GM12878 (cell line): ENCODE measurements around the gene MAST4. TPM values are rescaled to one million over a fixed set of nuclear protein-coding genes. Genes with fewer than 3 reads are reported as not detected.
A peak's percentile ranks its signal among the peaks of the same experiment; 100 is the strongest.

Source experiments
- ATAC-seq: fragments of 200-7000 bp; cut with Tn5 transposase; 3 replicates; pipeline ENCODE4 v1.9.1; 2020; ENCODE audit warnings: mild to moderate bottlenecking, moderate library complexity
- BruUV-seq: library from RNA; stranded (reverse); fragments of 400-500 nt; replicated peaks from 2 replicates; lab custom pipeline; 2021; lab: Mats Ljungman, UMichigan
- CTCF ChIA-PET: fragments of 300-600 bp; sonication (Branson Sonifier 250); formaldehyde crosslinking; extraction: SDS; loops from one replicate; lab custom pipeline; 2021; ENCODE audit warnings: inconsistent platforms; lab: Yijun Ruan, JAX
- POLR2A ChIA-PET: fragments of 350-600 bp; formaldehyde crosslinking; extraction: SDS; loops from one replicate; lab custom pipeline; 2021; ENCODE audit warnings: inconsistent platforms; lab: Charles Lee
- RAD21 ChIA-PET: fragments of 300-600 bp; sonication (Branson Sonifier 250); formaldehyde crosslinking; loops from one replicate; lab custom pipeline; 2023; ENCODE audit warnings: antibody characterized with exemption; ENCODE audit not compliant: unreplicated experiment; lab: Charles Lee
- SMC1A ChIA-PET: fragments of 300-600 bp; sonication (Branson Sonifier 250); formaldehyde crosslinking; loops from one replicate; lab custom pipeline; 2023; ENCODE audit not compliant: unreplicated experiment, uncharacterized antibody; lab: Charles Lee
- DNase-seq: peaks from one replicate; pipeline ENCODE4 v3.0.0-alpha.2; 2011; ENCODE audit warnings: low read depth, low spot score
- FAIRE-seq: peaks from 3 replicates; lab custom pipeline; 2011; peaks lifted over from hg19 to GRCh38; lab: Jason Lieb, UNC
- H2AFZ ChIP-seq: 2 replicates; pipeline ENCODE4 v1.6.0; 2011; ENCODE audit warnings: low read depth, low read length, control low read depth; ENCODE audit not compliant: control insufficient read depth
- H3K27ac ChIP-seq: 2 replicates; pipeline ENCODE4 v1.5.1; 2011; ENCODE audit warnings: control low read depth; ENCODE audit not compliant: control insufficient read depth, insufficient read depth
- H3K27me3 ChIP-seq, 2 experiments: replicated peaks in 1 of 2; 2 replicates each; pipeline versions ENCODE4 v1.6.0 to v1.6.1; 2011; ENCODE audit warnings: low read length in 1 of 2; ENCODE audit not compliant: control insufficient read depth in 2 of 2, insufficient read depth in 2 of 2
- H3K36me3 ChIP-seq, 2 experiments: 2 replicates each; pipeline ENCODE4 v1.5.1; 2011; ENCODE audit warnings: low read length in 1 of 2; ENCODE audit not compliant: control insufficient read depth in 2 of 2, insufficient read depth in 2 of 2
- H3K4me1 ChIP-seq: 2 replicates; pipeline ENCODE4 v1.6.1; 2011; ENCODE audit warnings: mild to moderate bottlenecking, low read length, moderate library complexity, mixed read lengths; ENCODE audit not compliant: control insufficient read depth, insufficient read depth
- H3K4me2 ChIP-seq: 2 replicates; pipeline ENCODE4 v1.6.0; 2011; ENCODE audit warnings: control low read depth; ENCODE audit not compliant: control insufficient read depth, insufficient read depth
- H3K4me3 ChIP-seq: fragments of 200-600 bp; sonication (generic); 2 replicates; pipeline ENCODE4 v1.5.1; 2016
- H3K79me2 ChIP-seq: 2 replicates; pipeline ENCODE4 v1.6.0; 2011; ENCODE audit warnings: low read length; ENCODE audit not compliant: control insufficient read depth, insufficient read depth
- H3K9ac ChIP-seq: 2 replicates; pipeline ENCODE4 v1.8.0; 2011; ENCODE audit warnings: low read length, control low read depth, mixed read lengths; ENCODE audit not compliant: control insufficient read depth, insufficient read depth
- H3K9me3 ChIP-seq: replicated peaks from 3 replicates; pipeline ENCODE4 v1.5.1; 2011; ENCODE audit warnings: mild to moderate bottlenecking, low read length; ENCODE audit not compliant: control insufficient read depth, insufficient read depth
- H4K20me1 ChIP-seq: 2 replicates; pipeline ENCODE4 v1.6.0; 2011; ENCODE audit not compliant: control insufficient read depth, insufficient read depth
- BRCA1 ChIP-seq: IDR thresholded peaks from 2 replicates; pipeline ENCODE4 v1.6.1; 2011; ENCODE audit warnings: low read depth, low read length, improper control_type of control experiment
- CEBPB ChIP-seq, 2 experiments: fragments of 150-350 bp in 1 of 2; IDR thresholded peaks; 2 replicates each; pipeline ENCODE4 v1.6.1; 2012 to 2014; ENCODE audit warnings: low read depth in 2 of 2, low read length in 2 of 2, borderline replicate concordance in 1 of 2, inconsistent platforms in 1 of 2
- ELK1 ChIP-seq: IDR thresholded peaks from 2 replicates; pipeline ENCODE4 v1.6.1; 2012; ENCODE audit warnings: low read depth, low read length, improper control_type of control experiment
- ETV6 ChIP-seq, 2 experiments: fragments of 450-650 bp in 1 of 2; IDR thresholded peaks in 1 of 2; conservative IDR thresholded peaks in 1 of 2; 2 replicates each; pipeline ENCODE4 v1.6.1; 2014; ENCODE audit warnings: antibody characterized with exemption in 1 of 2, borderline replicate concordance in 1 of 2, low read depth in 1 of 2, mild to moderate bottlenecking in 1 of 2, moderate library complexity in 1 of 2
- IKZF1 ChIP-seq: fragments of 450-650 bp; conservative IDR thresholded peaks from 2 replicates; pipeline ENCODE4 v1.6.1; 2017; ENCODE audit warnings: antibody characterized with exemption, mild to moderate bottlenecking
- MAX ChIP-seq: IDR thresholded peaks from 2 replicates; pipeline ENCODE4 v1.6.1; 2012; ENCODE audit warnings: low read depth, low read length, improper control_type of control experiment
- MTA3 ChIP-seq: IDR thresholded peaks from 2 replicates; pipeline ENCODE4 v1.6.1; 2012; ENCODE audit warnings: low read length, inconsistent platforms, borderline replicate concordance
- NFYA ChIP-seq: IDR thresholded peaks from 2 replicates; pipeline ENCODE4 v1.6.1; 2011; ENCODE audit warnings: low read depth, mild to moderate bottlenecking, low read length, improper control_type of control experiment, borderline replicate concordance
- POLR2A ChIP-seq: IDR thresholded peaks from 2 replicates; pipeline ENCODE4 v1.6.1; 2011; ENCODE audit warnings: low read depth, mild to moderate bottlenecking, low read length
- SPI1 ChIP-seq: IDR thresholded peaks from 2 replicates; pipeline ENCODE4 v1.6.1; 2011; ENCODE audit warnings: low read depth, mild to moderate bottlenecking, low read length, moderate library complexity, borderline replicate concordance; ENCODE audit not compliant: insufficient read depth
- SREBF1 ChIP-seq: IDR thresholded peaks from 2 replicates; pipeline ENCODE4 v1.6.1; 2012; ENCODE audit warnings: mild to moderate bottlenecking, low read length
- STAT3 ChIP-seq: IDR thresholded peaks from 2 replicates; pipeline ENCODE4 v1.6.1; 2011; ENCODE audit warnings: low read depth, low read length, improper control_type of control experiment
- TCF7 ChIP-seq: IDR thresholded peaks from 2 replicates; pipeline ENCODE4 v1.6.1; 2014; ENCODE audit warnings: antibody characterized with exemption, borderline replicate concordance
- ZNF384 ChIP-seq: IDR thresholded peaks from 2 replicates; pipeline ENCODE4 v1.6.1; 2012; ENCODE audit warnings: low read depth, mild to moderate bottlenecking, low read length, improper control_type of control experiment, borderline replicate concordance
- ZSCAN29 ChIP-seq: fragments of 450-650 bp; IDR thresholded peaks from 2 replicates; pipeline ENCODE4 v1.6.1; 2017; ENCODE audit warnings: mild to moderate bottlenecking, moderate library complexity
- WGBS: methylation state at CpG from one replicate; pipeline ENCODE4 v1.1.6; 2016; ENCODE audit warnings: low lambda C conversion rate; ENCODE audit not compliant: insufficient replicate concordance, insufficient coverage; ENCODE audit errors: missing lambda C conversion rate; 5-methylcytosine and 5-hydroxymethylcytosine counted together
- in situ Hi-C: fragments of 300-500 bp; cut with MboI; formaldehyde crosslinking; loops from 9 replicates; pipeline ENCODE4 v1.14.3; 2018; ENCODE audit warnings: mixed read lengths
- intact Hi-C: fragments of 100-400 bp; cut with micrococcal nuclease; formaldehyde crosslinking; loops from one replicate; pipeline ENCODE4 v1.14.2; 2022; ENCODE audit not compliant: unreplicated experiment
- polyA plus RNA-seq, 11 experiments: library from polyadenylated mRNA; depleted of rRNA in 4 of 11; unstranded in 6 of 11; stranded (reverse) in 5 of 11; fragments of >200 nt; fragmentation: Nextera tagmentation in 4 of 11; fragmentation: Illumina TruSeq in 1 of 11; extraction: Ambion mirVana in 4 of 11; extraction: Trizol in 1 of 11; gene quantifications; 1 replicate in 1 of 11; 2 replicates in 10 of 11; pipeline versions ENCODE4 v1.2.1 to v1.2.3, GENCODE V29; 2011 to 2016; ENCODE audit warnings: inconsistent platforms in 2 of 11, missing spikeins in 2 of 11, low read depth in 1 of 11
- total RNA-seq, 4 experiments: library from RNA; depleted of rRNA in 3 of 4; stranded (reverse); fragments of >200 nt in 3 of 4; fragmentation: Illumina TruSeq in 1 of 4; extraction: Trizol in 1 of 4; gene quantifications; 2 replicates each; pipeline versions ENCODE4 v1.2.1 to v1.2.3, GENCODE V29; 2013 to 2021

The MAST4 gene
- total and polyA plus RNA-seq, 10 of the 15 experiments (the other 5 are each of a cell fraction or from before 2014, with no cell fraction given): 0.02 to 1.6 (median 0.29) TPM; not detected in 1

GRCh38 chr5:66616520-66617225 lies 20.5 kb downstream of the MAST4 start:
- BruUV-seq: no TSS peak
- H2AFZ ChIP-seq: peak overlapping the region; percentile 41
- H3K27me3 ChIP-seq: no peaks in the 10 kb centered on the region
- POLR2A ChIA-PET: no interaction called here
- H3K36me3 ChIP-seq: no peaks in the 10 kb centered on the region
- H3K9ac ChIP-seq: no peak overlapping the region
- H3K4me3 ChIP-seq: no peak overlapping the region
- intact Hi-C loops (no loop called here), in situ Hi-C loops (no loop called here)
- WGBS: 61% methylated on average over 3 of the region's 3 CpGs
- no peaks in the 10 kb centered on the region for H3K9me3 ChIP-seq
- peak overlapping the region; percentile 32; the same call in 1 of the 2 replicates for H3K27ac ChIP-seq
- no peaks in the 10 kb centered on the region for H4K20me1 ChIP-seq
- TF ChIP-seq MTA3: no peak
- RAD21 ChIA-PET: no interaction called here
- peak overlapping the region; percentile 35; the same call in 1 of the 2 replicates for H3K4me2 ChIP-seq
- FAIRE-seq (no peak), ATAC-seq (no peak), DNase-seq (no peak)
- peaks cover 31% of the 10 kb centered on the region for H3K4me1 ChIP-seq
- CTCF ChIA-PET: interaction anchor here (1.4 kb wide), 1 partner anchor 62 kb away, joined by 4 read pairs; no protein-coding TSS in a partner anchor
- SMC1A ChIA-PET: no interaction called here
- no peaks in the 10 kb centered on the region for H3K79me2 ChIP-seq

- Histone ChIP-seq H3K27ac (peak overlapping the region; percentile 62), H3K4me2 (peak overlapping the region; percentile 76), H3K9ac (no peak overlapping the region; the same call in 1 of the 2 replicates), H3K4me3 (peak overlapping the region; percentile 34; the same call in 1 of the 2 replicates), H4K20me1 (no peaks in the 10 kb centered on the region), H2AFZ (peak overlapping the region; percentile 68), H3K27me3 (no peaks in the 10 kb centered on the region), H3K4me1 (peaks cover 29% of the 10 kb centered on the region), H3K9me3 (no peaks in the 10 kb centered on the region; the same call in 2 of the 3 replicates), H3K36me3 (no peaks in the 10 kb centered on the region), H3K79me2 (no peaks in the 10 kb centered on the region)
- 43% methylated on average over 6 of the region's 6 CpGs for WGBS
- SMC1A ChIA-PET: interaction anchor here (0.9 kb wide), 1 partner anchor 55 kb away, joined by 3 read pairs; no protein-coding TSS in a partner anchor
- BruUV-seq: no TSS peak
- FAIRE-seq: no peak
- intact Hi-C loops (no loop called here), in situ Hi-C loops (no loop called here)
- RAD21 ChIA-PET: no interaction called here
- ATAC-seq: peak; percentile 89
- DNase-seq: peak; percentile 38
- POLR2A ChIA-PET: no interaction called here
- CTCF ChIA-PET: interaction anchor here (0.7 to 1.3 kb wide), 3 partner anchors 11 to 311 kb away, joined by 3 to 5 read pairs (median 3); no protein-coding TSS in a partner anchor
- TF ChIP-seq NFYA (no peak), ELK1 (no peak), IKZF1 (no peak), ZSCAN29 (no peak), SREBF1 (no peak), BRCA1 (no peak), SPI1 (peak; percentile 54), ZNF384 (no peak), CEBPB (IDR thresholded peaks at IDR 0.05; ENCODE audit: borderline replicate concordance in 1 of 2, low read depth in 2 of 2, low read length in 2 of 2) (no peak), TCF7 (0 out of 2 replicates have a peak, but pooled peaks have one; percentile 41), MAX (no peak), STAT3 (no peak), ETV6 (conservative IDR thresholded peaks at IDR 0.05 in 1 of 2, IDR thresholded peaks at IDR 0.05 in 1 of 2; ENCODE audit: borderline replicate concordance in 1 of 2, low read depth in 1 of 2) (peak in 1 of 2 experiments; percentile 20; a peak in 1 of 4 replicates), POLR2A (no peak)
These were observed 21.2 kb downstream of the MAST4 start for GRCh38 chr5:66617226-66617861.
